Esophagus muscularis mucosa (tissue), 4 donors: ENCODE results near the gene STX1A.

Source experiments
- EP300 ChIP-seq: sonication (generic); formaldehyde crosslinking; IDR thresholded peaks from one replicate; pipeline ENCODE4 v1.6.1; 2017; ENCODE audit warnings: antibody characterized with exemption
- POLR2A ChIP-seq: fragments of 450-650 bp; IDR thresholded peaks from one replicate; pipeline ENCODE4 v1.6.1; 2017; ENCODE audit warnings: antibody characterized with exemption, moderate library complexity, mild to moderate bottlenecking, low read depth
- POLR2AphosphoS5 ChIP-seq, 2 donors: sonication (generic); formaldehyde crosslinking; IDR thresholded peaks; one replicate each; pipeline ENCODE4 v1.6.1; 2017; ENCODE audit warnings: antibody characterized with exemption in 2 of 2
- TF ChIP-seq, protein P1 (sequence below), 3 experiments: fragments of 200-600 bp in 2 of 3; fragments of 450-650 bp in 1 of 3; sonication (generic) in 2 of 3; IDR thresholded peaks; one replicate each; pipeline ENCODE4 v1.5.1; 2017 to 2019; ENCODE audit warnings: antibody characterized with exemption in 3 of 3, mild to moderate bottlenecking in 2 of 3, moderate library complexity in 1 of 3

DNA sequence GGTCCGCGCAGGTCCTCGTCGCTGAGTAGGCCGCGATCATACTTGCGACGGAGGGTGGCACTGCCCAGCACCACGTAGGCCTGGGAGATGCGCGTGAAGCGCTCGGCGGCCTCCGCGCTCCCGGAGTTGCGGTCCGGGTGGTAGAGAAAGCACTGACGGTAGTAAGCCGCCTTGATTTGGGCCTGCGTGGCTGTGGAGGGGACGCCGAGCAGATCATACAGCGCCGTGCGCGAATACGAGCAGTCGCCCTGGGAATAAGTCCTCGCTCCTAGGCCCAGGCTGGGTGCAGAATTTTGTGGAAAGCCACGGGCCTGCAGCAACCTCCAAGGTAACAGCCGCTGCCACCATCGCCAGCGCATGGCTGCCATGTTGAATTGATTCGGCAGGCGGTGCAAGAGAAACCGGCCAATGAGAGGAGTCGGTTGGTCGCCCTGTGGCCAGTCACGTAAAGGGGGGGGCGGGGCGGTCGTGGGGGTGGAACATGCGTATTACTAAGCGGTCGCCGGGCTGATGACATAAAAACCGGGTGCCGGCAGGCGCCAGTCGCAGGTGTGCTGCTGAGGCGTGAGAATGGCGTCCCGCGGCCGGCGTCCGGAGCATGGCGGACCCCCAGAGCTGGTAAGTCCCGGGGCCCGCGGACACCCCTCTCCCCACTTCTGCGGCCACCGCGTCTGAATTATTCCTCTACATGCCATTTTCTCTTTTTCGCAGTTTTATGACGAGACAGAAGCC, 36.2 kb downstream of the STX1A start, which contains the start of the genes BUD23 and DNAJC30:
- TF ChIP-seq, protein P1, sequence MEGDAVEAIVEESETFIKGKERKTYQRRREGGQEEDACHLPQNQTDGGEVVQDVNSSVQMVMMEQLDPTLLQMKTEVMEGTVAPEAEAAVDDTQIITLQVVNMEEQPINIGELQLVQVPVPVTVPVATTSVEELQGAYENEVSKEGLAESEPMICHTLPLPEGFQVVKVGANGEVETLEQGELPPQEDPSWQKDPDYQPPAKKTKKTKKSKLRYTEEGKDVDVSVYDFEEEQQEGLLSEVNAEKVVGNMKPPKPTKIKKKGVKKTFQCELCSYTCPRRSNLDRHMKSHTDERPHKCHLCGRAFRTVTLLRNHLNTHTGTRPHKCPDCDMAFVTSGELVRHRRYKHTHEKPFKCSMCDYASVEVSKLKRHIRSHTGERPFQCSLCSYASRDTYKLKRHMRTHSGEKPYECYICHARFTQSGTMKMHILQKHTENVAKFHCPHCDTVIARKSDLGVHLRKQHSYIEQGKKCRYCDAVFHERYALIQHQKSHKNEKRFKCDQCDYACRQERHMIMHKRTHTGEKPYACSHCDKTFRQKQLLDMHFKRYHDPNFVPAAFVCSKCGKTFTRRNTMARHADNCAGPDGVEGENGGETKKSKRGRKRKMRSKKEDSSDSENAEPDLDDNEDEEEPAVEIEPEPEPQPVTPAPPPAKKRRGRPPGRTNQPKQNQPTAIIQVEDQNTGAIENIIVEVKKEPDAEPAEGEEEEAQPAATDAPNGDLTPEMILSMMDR (IDR thresholded peaks at IDR 0.05): no peak
- TF ChIP-seq EP300 (no peak), POLR2A (peak; percentile 18), POLR2AphosphoS5 (IDR thresholded peaks at IDR 0.05) (peak; percentile 77 to 89)
